GM23338 (cell line): ENCODE results near the gene CENPE. TPM values are rescaled to one million over a fixed set of nuclear protein-coding genes. Genes with fewer than 3 reads are reported as not detected.

Experiments used
- ATAC-seq: fragments of 200-7000 bp; cut with Tn5 transposase; 3 replicates; pipeline ENCODE4 v1.9.1; 2020
- DNase-seq: peaks from one replicate; pipeline ENCODE4 v3.0.0-alpha.2; 2015; ENCODE audit warnings: low spot score
- H2AFZ ChIP-seq: fragments of 200-600 bp; sonication (generic); 2 replicates; pipeline ENCODE4 v1.8.0; 2016; ENCODE audit warnings: antibody characterized with exemption, mild to moderate bottlenecking, moderate library complexity
- H3F3A ChIP-seq: fragments of 200-600 bp; sonication (generic); replicated peaks from 2 replicates; pipeline ENCODE4 v1.8.0; 2017; ENCODE audit warnings: antibody characterized with exemption, mixed run types, low read depth
- H3K27ac ChIP-seq: fragments of 200-600 bp; sonication (generic); 2 replicates; pipeline ENCODE4 v1.6.1; 2016; ENCODE audit warnings: low read depth
- H3K27me3 ChIP-seq: fragments of 200-600 bp; sonication (generic); 2 replicates; pipeline ENCODE4 v1.8.0; 2016; ENCODE audit warnings: mild to moderate bottlenecking, mixed run types, moderate library complexity; ENCODE audit not compliant: insufficient read depth
- H3K36me3 ChIP-seq: fragments of 200-600 bp; sonication (generic); 2 replicates; pipeline ENCODE4 v1.8.0; 2016; ENCODE audit warnings: mild to moderate bottlenecking; ENCODE audit not compliant: insufficient read depth
- H3K4me1 ChIP-seq: fragments of 200-600 bp; sonication (generic); 2 replicates; pipeline ENCODE4 v1.8.0; 2016; ENCODE audit warnings: mild to moderate bottlenecking, moderate library complexity; ENCODE audit not compliant: insufficient read depth
- H3K4me2 ChIP-seq: fragments of 200-600 bp; sonication (generic); 2 replicates; pipeline ENCODE4 v1.7.1; 2017; ENCODE audit warnings: mixed run types
- H3K4me3 ChIP-seq: fragments of 200-600 bp; sonication (generic); 2 replicates; pipeline ENCODE4 v1.6.1; 2016; ENCODE audit warnings: mixed run types
- H3K79me2 ChIP-seq: fragments of 200-600 bp; sonication (generic); replicated peaks from 2 replicates; pipeline ENCODE4 v1.8.0; 2017; ENCODE audit warnings: mild to moderate bottlenecking; ENCODE audit not compliant: insufficient read depth
- H3K9me2 ChIP-seq: fragments of 200-600 bp; sonication (generic); 2 replicates; pipeline ENCODE4 v1.8.0; 2017; ENCODE audit not compliant: insufficient read depth
- H4K20me1 ChIP-seq: fragments of 200-600 bp; sonication (generic); replicated peaks from 2 replicates; pipeline ENCODE4 v1.8.0; 2017; ENCODE audit warnings: mild to moderate bottlenecking; ENCODE audit not compliant: insufficient read depth
- H3K27ac Mint-ChIP-seq: 2 replicates; pipeline ENCODE4 v1.8.0; 2020; ENCODE audit warnings: inconsistent platforms, mild to moderate bottlenecking, moderate library complexity, mixed read lengths
- H3K27me3 Mint-ChIP-seq: 3 replicates; pipeline ENCODE4 v1.8.0; 2022; ENCODE audit warnings: low read depth, mild to moderate bottlenecking, moderate library complexity, mixed read lengths, inconsistent platforms; ENCODE audit not compliant: insufficient read depth, poor library complexity
- H3K36me3 Mint-ChIP-seq: 3 replicates; pipeline ENCODE4 v1.8.0; 2021; ENCODE audit warnings: low read depth, mild to moderate bottlenecking, inconsistent platforms, moderate library complexity, mixed read lengths
- H3K4me1 Mint-ChIP-seq: 3 replicates; pipeline ENCODE4 v1.8.0; 2020; ENCODE audit warnings: mild to moderate bottlenecking, inconsistent platforms, mixed read lengths
- H3K4me3 Mint-ChIP-seq: 3 replicates; pipeline ENCODE4 v1.8.0; 2021; ENCODE audit warnings: moderate library complexity, mild to moderate bottlenecking, inconsistent platforms, mixed read lengths
- H3K9me3 Mint-ChIP-seq: 3 replicates; pipeline ENCODE4 v1.8.0; 2020; ENCODE audit warnings: moderate library complexity, mild to moderate bottlenecking, inconsistent platforms, mixed read lengths
- CREB1 ChIP-seq: fragments of 250-450 bp; sonication (Bioruptor Pico); IDR thresholded peaks from 2 replicates; pipeline ENCODE4 v1.5.0; 2020; ENCODE audit warnings: low read depth, mild to moderate bottlenecking, moderate library complexity
- CTCF ChIP-seq, 2 experiments: fragments of 200-600 bp in 1 of 2; sonication (generic) in 1 of 2; conservative IDR thresholded peaks; 2 replicates each; pipeline versions ENCODE4 v1.5.1 to v1.6.1; 2016 to 2017; ENCODE audit warnings: antibody characterized with exemption in 2 of 2, low read depth in 2 of 2, mild to moderate bottlenecking in 2 of 2, moderate library complexity in 1 of 2
- EZH2 ChIP-seq: fragments of 200-600 bp; sonication (generic); IDR thresholded peaks from one replicate; pipeline ENCODE4 v1.8.0; 2017; ENCODE audit warnings: antibody characterized with exemption, mild to moderate bottlenecking, low read depth; ENCODE audit not compliant: unreplicated experiment
- EZH2phosphoT487 ChIP-seq: fragments of 200-600 bp; sonication (generic); IDR thresholded peaks from one replicate; pipeline ENCODE4 v1.8.1; 2018; ENCODE audit warnings: antibody characterized with exemption; ENCODE audit not compliant: unreplicated experiment
- NANOG ChIP-seq: IDR thresholded peaks from 2 replicates; pipeline ENCODE4 v1.6.1; 2016; ENCODE audit warnings: antibody characterized with exemption, borderline replicate concordance
- REST ChIP-seq: IDR thresholded peaks from one replicate; pipeline ENCODE4 v1.6.1; 2018; ENCODE audit warnings: antibody characterized with exemption; ENCODE audit not compliant: unreplicated experiment
- STAT1 ChIP-seq: IDR thresholded peaks from one replicate; pipeline ENCODE4 v1.6.1; 2016; ENCODE audit warnings: antibody characterized with exemption; ENCODE audit not compliant: unreplicated experiment
- ZNF114 ChIP-seq: fragments of 250-450 bp; sonication (Bioruptor Pico); IDR thresholded peaks from 2 replicates; pipeline ENCODE4 v1.5.0; 2020; ENCODE audit warnings: mild to moderate bottlenecking, moderate library complexity
- ZNF331 ChIP-seq: fragments of 250-450 bp; sonication (Bioruptor Pico); IDR thresholded peaks from 2 replicates; pipeline ENCODE4 v1.5.0; 2020; ENCODE audit warnings: low read depth, mild to moderate bottlenecking, moderate library complexity
- polyA plus RNA-seq: library from polyadenylated mRNA; unstranded; fragments of >200 nt; fragmentation: Nextera tagmentation; extraction: Ambion mirVana; gene quantifications from 2 replicates; pipeline ENCODE4 v1.2.1, GENCODE V29; 2016
- total RNA-seq: library from RNA; depleted of rRNA; stranded (reverse); fragments of >200 nt; shearing (Covaris generic); gene quantifications from 2 replicates; pipeline ENCODE4 v1.2.3, GENCODE V29; 2014

The CENPE gene
- total and polyA plus RNA-seq, 2 experiments from 2014 or later, result 42.2 to 46.7 TPM

- Histone ChIP-seq H2AFZ (no peak overlapping the region), H3K27ac (no peak overlapping the region), H3F3A (no peaks in the 10 kb centered on the region), H3K4me2 (no peak overlapping the region), H3K9me2 (no peaks in the 10 kb centered on the region), H3K4me1 (no peaks in the 10 kb centered on the region), H3K4me3 (no peak overlapping the region), H3K79me2 (peaks cover 33% of the 10 kb centered on the region), H4K20me1 (no peaks in the 10 kb centered on the region), H3K27me3 (no peaks in the 10 kb centered on the region), H3K36me3 (no peaks in the 10 kb centered on the region; the same call in 1 of the 2 replicates)
- DNase-seq (no peak), ATAC-seq (no peak)
- no peaks in the 10 kb centered on the region for H3K27me3 Mint-ChIP-seq
- no peaks in the 10 kb centered on the region for H3K4me1 Mint-ChIP-seq
- TF ChIP-seq EZH2, result no peak
- H3K9me3 Mint-ChIP-seq, result no peaks in the 10 kb centered on the region
- no peak overlapping the region for H3K27ac Mint-ChIP-seq
- no peak overlapping the region for H3K4me3 Mint-ChIP-seq
- peaks cover 37% of the 10 kb centered on the region for H3K36me3 Mint-ChIP-seq
Measured at GRCh38 chr4:103168993-103169392, 29.1 kb downstream of the CENPE start.

DNA sequence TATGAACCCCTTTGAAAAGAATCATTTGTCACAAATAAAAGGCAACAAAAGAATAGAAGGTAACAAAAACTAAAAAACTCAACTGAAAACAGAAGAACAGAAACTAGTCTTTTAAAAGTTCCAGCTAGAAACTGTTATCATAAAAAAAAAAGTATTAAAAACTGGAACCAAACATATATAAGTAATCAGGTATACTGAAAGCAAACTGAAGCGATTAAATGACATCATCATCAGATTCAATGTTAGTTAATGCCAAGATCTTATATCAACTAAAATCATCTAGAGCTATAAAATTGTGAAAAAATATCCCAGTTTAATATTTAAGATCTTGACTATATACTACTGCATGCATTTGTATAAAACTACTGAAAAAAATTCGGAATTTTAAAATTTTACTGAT lies 36.0 kb downstream of the CENPE start:
- H3K27me3 Mint-ChIP-seq, result no peaks in the 10 kb centered on the region
- H3K4me1 ChIP-seq, result no peaks in the 10 kb centered on the region
- H3K9me3 Mint-ChIP-seq, result no peaks in the 10 kb centered on the region
- no peak overlapping the region for H3K4me3 ChIP-seq
- H3K4me3 Mint-ChIP-seq, result no peak overlapping the region
- H3K9me2 ChIP-seq, result no peaks in the 10 kb centered on the region
- ATAC-seq (no peak), DNase-seq (no peak)
- H3K4me2 ChIP-seq, result no peak overlapping the region
- no peaks in the 10 kb centered on the region for H3K27me3 ChIP-seq
- no peak overlapping the region for H3K27ac Mint-ChIP-seq
- H4K20me1 ChIP-seq, result no peaks in the 10 kb centered on the region
- H2AFZ ChIP-seq, result no peak overlapping the region
- H3K79me2 ChIP-seq, result no peaks in the 10 kb centered on the region
- no peak for TF ChIP-seq STAT1
- TF ChIP-seq EZH2, result no peak
- no peak for TF ChIP-seq ZNF114 (CRISPR knock-in tag)
- TF ChIP-seq EZH2phosphoT487, result no peak
- TF ChIP-seq NANOG, result no peak
- no peak for TF ChIP-seq REST
- no peak for TF ChIP-seq CTCF (conservative IDR thresholded peaks at IDR 0.05; ENCODE audit: low read depth in 2 of 2)
- no peak for TF ChIP-seq CREB1 (CRISPR knock-in tag)
- TF ChIP-seq ZNF331, result no peak
- no peaks in the 10 kb centered on the region for H3F3A ChIP-seq
- H3K36me3 ChIP-seq, result peaks cover 25% of the 10 kb centered on the region
- H3K4me1 Mint-ChIP-seq, result no peaks in the 10 kb centered on the region
- peaks cover 30% of the 10 kb centered on the region; the same call in 2 of the 3 replicates for H3K36me3 Mint-ChIP-seq
- H3K27ac ChIP-seq, result no peak overlapping the region
